DOHH2 (cell line): ENCODE data around the gene TXNDC17.

Experiments
- H3F3A ChIP-seq: fragments of 200-600 bp; sonication (generic), shearing (Covaris generic); 2 replicates; pipeline ENCODE4 v1.6.0; 2016; ENCODE audit warnings: antibody characterized with exemption, mild to moderate bottlenecking; ENCODE audit not compliant: control insufficient read depth, insufficient read depth
- H3K27ac ChIP-seq: fragments of 200-600 bp; sonication (generic); 2 replicates; pipeline ENCODE4 v1.5.1; 2014; ENCODE audit warnings: low read depth, mild to moderate bottlenecking, low read length, moderate library complexity
- H3K27me3 ChIP-seq: fragments of 200-600 bp; sonication (generic); 2 replicates; pipeline ENCODE4 v1.6.1; 2014; ENCODE audit warnings: mild to moderate bottlenecking, low read length, mixed read lengths; ENCODE audit not compliant: control insufficient read depth
- H3K36me3 ChIP-seq: fragments of 200-600 bp; sonication (generic); 2 replicates; pipeline ENCODE4 v1.6.1; 2014; ENCODE audit warnings: mild to moderate bottlenecking, low read length, moderate library complexity, mixed read lengths; ENCODE audit not compliant: control insufficient read depth
- H3K4me1 ChIP-seq: fragments of 200-600 bp; sonication (generic); 2 replicates; pipeline ENCODE4 v1.6.1; 2014; ENCODE audit warnings: mild to moderate bottlenecking, low read length, mixed read lengths; ENCODE audit not compliant: control insufficient read depth
- H3K4me2 ChIP-seq: fragments of 200-600 bp; sonication (generic); 2 replicates; pipeline ENCODE4 v1.6.0; 2014; ENCODE audit warnings: mild to moderate bottlenecking, low read length, moderate library complexity
- H3K4me3 ChIP-seq: fragments of 200-600 bp; sonication (generic); 2 replicates; pipeline ENCODE4 v1.5.1; 2014; ENCODE audit warnings: mild to moderate bottlenecking, low read length, mixed read lengths
- H3K79me2 ChIP-seq: fragments of 200-600 bp; sonication (generic); 2 replicates; pipeline ENCODE4 v1.6.1; 2014; ENCODE audit warnings: mild to moderate bottlenecking, low read length, mixed read lengths; ENCODE audit not compliant: control insufficient read depth
- H3K9me2 ChIP-seq: fragments of 200-600 bp; sonication (generic); replicated peaks from 2 replicates; pipeline ENCODE4 v1.6.1; 2014; ENCODE audit warnings: mild to moderate bottlenecking, low read length, mixed read lengths; ENCODE audit not compliant: control insufficient read depth
- H3K9me3 ChIP-seq: fragments of 200-600 bp; sonication (generic); 2 replicates; pipeline ENCODE4 v1.6.1; 2014; ENCODE audit warnings: antibody characterized with exemption, low read length, mixed read lengths; ENCODE audit not compliant: control insufficient read depth, insufficient read depth
- H4K20me1 ChIP-seq: fragments of 200-600 bp; sonication (generic); 2 replicates; pipeline ENCODE4 v1.6.0; 2014; ENCODE audit warnings: low read depth, mild to moderate bottlenecking, antibody characterized with exemption, low read length, moderate library complexity; ENCODE audit not compliant: control insufficient read depth, insufficient read depth
- CTCF ChIP-seq: fragments of 200-600 bp; sonication (generic); IDR thresholded peaks from one replicate; pipeline ENCODE4 v1.5.1; 2014; ENCODE audit warnings: antibody characterized with exemption, mild to moderate bottlenecking, low read depth, low read length; ENCODE audit not compliant: poor library complexity, severe bottlenecking
- EZH2phosphoT487 ChIP-seq: fragments of 200-600 bp; sonication (generic); IDR thresholded peaks from 2 replicates; pipeline ENCODE4 v1.6.1; 2017; ENCODE audit warnings: borderline replicate concordance, mild to moderate bottlenecking, antibody characterized with exemption, low read length, moderate library complexity, mixed read lengths

TXNDC17 gene

GRCh38 chr17:6666557-6666956 lies 25.7 kb downstream of the TXNDC17 start:
- no peak overlapping the region for H3K4me2 ChIP-seq

GRCh38 chr17:6667516-6667915 lies 26.7 kb downstream of the TXNDC17 start:
- Histone ChIP-seq H3K4me2 (no peak overlapping the region), H3K36me3 (no peaks in the 10 kb centered on the region), H3K79me2 (no peaks in the 10 kb centered on the region), H3K4me1 (peaks cover 4% of the 10 kb centered on the region), H3K27me3 (no peaks in the 10 kb centered on the region), H3K4me3 (no peak overlapping the region), H3K9me2 (no peaks in the 10 kb centered on the region), H3K9me3 (no peaks in the 10 kb centered on the region), H3F3A (no peaks in the 10 kb centered on the region), H3K27ac (no peak overlapping the region), H4K20me1 (peaks cover 3% of the 10 kb centered on the region; the same call in 1 of the 2 replicates)
- TF ChIP-seq EZH2phosphoT487 (no peak), CTCF (no peak)

More at GRCh38 chr17:6666557-6666956, 25.7 kb downstream of the TXNDC17 start:
- Histone ChIP-seq H3K27me3 (no peaks in the 10 kb centered on the region), H3K9me2 (no peaks in the 10 kb centered on the region), H3K9me3 (no peaks in the 10 kb centered on the region), H3K27ac (no peak overlapping the region), H3F3A (no peaks in the 10 kb centered on the region), H3K4me3 (no peak overlapping the region), H4K20me1 (peaks cover 3% of the 10 kb centered on the region; the same call in 1 of the 2 replicates), H3K36me3 (no peaks in the 10 kb centered on the region), H3K4me1 (peaks cover 12% of the 10 kb centered on the region), H3K79me2 (no peaks in the 10 kb centered on the region)
- TF ChIP-seq EZH2phosphoT487: no peak
- TF ChIP-seq CTCF: no peak

GRCh38 chr17:6668219-6668618 lies 27.4 kb downstream of the TXNDC17 start:
- Histone ChIP-seq H3K9me3 (no peaks in the 10 kb centered on the region), H3K27me3 (no peaks in the 10 kb centered on the region), H3K4me3 (no peak overlapping the region), H3K27ac (no peak overlapping the region), H3K36me3 (no peaks in the 10 kb centered on the region), H3K79me2 (no peaks in the 10 kb centered on the region), H3K9me2 (no peaks in the 10 kb centered on the region), H3K4me1 (no peaks in the 10 kb centered on the region), H3K4me2 (no peak overlapping the region), H4K20me1 (peaks cover 3% of the 10 kb centered on the region; the same call in 1 of the 2 replicates), H3F3A (no peaks in the 10 kb centered on the region)
- TF ChIP-seq CTCF (no peak), EZH2phosphoT487 (no peak)
